NCI-H1694 (cell line): ENCODE results near the gene B3GAT2.
"Not testable (repeated sequence)": the region's sequence is repeated elsewhere in the genome, so short reads cannot be mapped to it uniquely, and the experiment has no call there.

Source experiments
- DNase-seq: peaks from one replicate; lab custom pipeline; 2025; lab: John Stamatoyannopoulos, UW

The B3GAT2 gene

GRCh38 chr6:70956451-70957283 is at the start of gene B3GAT2:
B3GAT2 (minus strand) TSS chr6:70957060; CDS start chr6:70956429, 631 bp downstream.
- peak; percentile 16 for DNase-seq

GRCh38 chr6:70998148-70998547 is 41.3 kb upstream of the B3GAT2 start:
- no peak for DNase-seq

GRCh38 chr6:70997379-70997778 is 40.5 kb upstream of the B3GAT2 start:
- no peak for DNase-seq

GRCh38 chr6:70996106-70996505 is 39.2 kb upstream of the B3GAT2 start:
- no peak for DNase-seq

- DNase-seq, result no peak
These were observed 38.6 kb upstream of the B3GAT2 start for GRCh38 chr6:70995411-70995810.

- no peak for DNase-seq
These were observed 34.4 kb upstream of the B3GAT2 start for GRCh38 chr6:70991253-70991652.

GRCh38 chr6:70985156-70985555 is 28.3 kb upstream of the B3GAT2 start:
- DNase-seq, result no peak

- DNase-seq, result no peak
These were observed 25.9 kb upstream of the B3GAT2 start for GRCh38 chr6:70982747-70983146.

GRCh38 chr6:70980727-70981126 is 23.9 kb upstream of the B3GAT2 start:
- no peak for DNase-seq

- DNase-seq, result no peak
These were observed 16.7 kb upstream of the B3GAT2 start for GRCh38 chr6:70973604-70974003.

- no peak for DNase-seq
These were observed 10.2 kb upstream of the B3GAT2 start for GRCh38 chr6:70967049-70967448.

- no peak for DNase-seq
These were observed 391 bp upstream of the B3GAT2 start for GRCh38 chr6:70957284-70957617.

GRCh38 chr6:70956191-70956450 is 739 bp downstream of the B3GAT2 start:
- no peak for DNase-seq

- DNase-seq, result peak; percentile 69
These were observed 1.2 kb downstream of the B3GAT2 start for GRCh38 chr6:70955441-70956190.

GRCh38 chr6:70954750-70955149 is 2.1 kb downstream of the B3GAT2 start:
- no peak for DNase-seq

GRCh38 chr6:70954176-70954575 is 2.7 kb downstream of the B3GAT2 start:
- no peak for DNase-seq

- no peak for DNase-seq
These were observed 4.2 kb downstream of the B3GAT2 start for GRCh38 chr6:70952608-70953165.

GRCh38 chr6:70944321-70944720 is 12.5 kb downstream of the B3GAT2 start:
- DNase-seq, result not testable (repeated sequence)

- no peak for DNase-seq
These were observed 23.0 kb downstream of the B3GAT2 start for GRCh38 chr6:70933853-70934252.

- no peak for DNase-seq
These were observed 51.1 kb downstream of the B3GAT2 start for GRCh38 chr6:70905742-70906141.

GRCh38 chr6:70903665-70904452 is 53.0 kb downstream of the B3GAT2 start:
- no peak for DNase-seq

GRCh38 chr6:70901324-70901723 is 55.5 kb downstream of the B3GAT2 start:
- DNase-seq, result no peak

- DNase-seq, result no peak
These were observed 56.8 kb downstream of the B3GAT2 start for GRCh38 chr6:70900047-70900446.
